Stomach (tissue), 4 donors: Measurements from ENCODE around the gene KRTCAP2.

Experiments
- CTCF ChIP-seq, 7 experiments: fragments of 450-650 bp in 4 of 7; fragments of 200-600 bp in 3 of 7; sonication (generic) in 3 of 7; IDR thresholded peaks; one replicate each; pipeline ENCODE4 v1.5.1; 2016 to 2019; ENCODE audit warnings: antibody characterized with exemption in 7 of 7, control low read depth in 2 of 7, mild to moderate bottlenecking in 1 of 7
- EP300 ChIP-seq: sonication (generic); formaldehyde crosslinking; IDR thresholded peaks from one replicate; pipeline ENCODE4 v1.6.1; 2017; ENCODE audit warnings: antibody characterized with exemption
- POLR2A ChIP-seq, 4 donors: fragments of 450-650 bp; IDR thresholded peaks; one replicate each; pipeline ENCODE4 v1.6.1; 2016; ENCODE audit warnings: antibody characterized with exemption in 4 of 4, control low read depth in 2 of 4, mild to moderate bottlenecking in 1 of 4, moderate library complexity in 1 of 4
- POLR2AphosphoS5 ChIP-seq, 3 donors: sonication (generic); formaldehyde crosslinking; IDR thresholded peaks; one replicate each; pipeline ENCODE4 v1.6.1; 2016; ENCODE audit warnings: antibody characterized with exemption in 3 of 3

- TF ChIP-seq CTCF (IDR thresholded peaks at IDR 0.05) (no peak), POLR2A (IDR thresholded peaks at IDR 0.05) (no peak), POLR2AphosphoS5 (IDR thresholded peaks at IDR 0.05) (peak in 2 of 3 donors; percentile 68 to 75), EP300 (no peak)
These were observed 12.0 kb upstream of the KRTCAP2 start for GRCh38 chr1:155184835-155185782.
